GM19467 (cell line): ENCODE measurements around the gene ZRANB3.

Experiments
- ATAC-seq: cut with Tn5 transposase; IDR thresholded peaks from one replicate; pipeline ENCODE4 v1.9.1; 2021; ENCODE audit warnings: mild to moderate bottlenecking, moderate library complexity; ENCODE audit not compliant: unreplicated experiment

The ZRANB3 gene

DNA sequence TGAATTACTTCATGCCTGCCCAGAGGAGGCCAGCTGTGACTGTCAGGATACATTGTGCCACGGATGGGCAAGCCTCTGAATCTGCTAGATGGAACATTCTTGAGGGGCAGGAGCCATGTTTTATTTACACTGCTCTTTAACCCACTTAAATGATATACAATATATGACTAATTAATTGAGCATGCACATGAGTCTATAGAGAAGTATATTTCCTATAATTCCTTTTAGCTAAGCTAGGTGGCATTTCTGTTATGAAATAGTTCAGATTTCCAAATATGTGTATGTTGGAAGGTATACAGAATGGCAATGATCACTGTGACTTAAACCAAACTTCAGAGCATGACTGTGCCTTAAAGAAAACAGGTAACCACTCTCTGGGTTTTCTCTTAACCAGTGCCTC lies 347.2 kb downstream of the ZRANB3 start:
- no peak for ATAC-seq

DNA sequence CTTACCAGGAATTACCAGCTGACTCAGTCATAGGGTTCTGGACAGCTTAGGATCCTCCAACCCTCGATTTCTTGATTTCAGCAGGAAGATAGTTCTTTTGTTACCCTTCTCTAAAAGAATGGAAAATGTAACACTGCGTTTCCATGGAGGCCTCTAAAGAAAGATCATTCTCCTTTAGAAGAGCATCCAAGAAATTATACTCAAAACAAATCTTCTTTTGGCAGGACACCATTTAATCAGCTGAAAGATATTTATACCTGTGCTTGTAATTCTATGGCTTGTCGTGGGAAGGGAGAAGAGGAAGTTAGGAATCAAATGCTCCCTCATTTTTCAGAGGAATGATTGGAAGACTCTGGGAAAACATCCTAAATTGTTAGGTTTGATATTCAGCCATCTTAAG lies 348.4 kb downstream of the ZRANB3 start:
- ATAC-seq, result no peak

DNA sequence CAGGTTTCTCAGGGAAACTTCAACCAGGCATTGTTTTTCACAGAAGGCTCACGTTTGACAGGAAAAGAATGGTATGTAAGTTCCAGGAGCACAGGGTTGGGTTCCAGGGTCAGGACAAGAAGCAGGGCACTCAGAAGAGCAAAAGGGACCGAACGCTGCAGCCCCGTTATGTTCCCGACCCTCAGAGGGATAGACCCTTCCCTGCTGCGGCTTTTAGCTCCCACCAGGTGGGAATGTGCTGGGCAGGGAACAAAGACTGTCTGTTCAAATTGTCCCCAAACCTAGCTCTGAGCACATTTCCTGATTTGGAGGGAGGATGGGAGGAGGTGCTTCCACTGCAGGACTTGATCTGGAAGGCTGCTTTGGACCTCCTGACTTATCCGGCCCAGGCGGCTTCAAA lies 348.8 kb downstream of the ZRANB3 start:
- no peak for ATAC-seq

DNA sequence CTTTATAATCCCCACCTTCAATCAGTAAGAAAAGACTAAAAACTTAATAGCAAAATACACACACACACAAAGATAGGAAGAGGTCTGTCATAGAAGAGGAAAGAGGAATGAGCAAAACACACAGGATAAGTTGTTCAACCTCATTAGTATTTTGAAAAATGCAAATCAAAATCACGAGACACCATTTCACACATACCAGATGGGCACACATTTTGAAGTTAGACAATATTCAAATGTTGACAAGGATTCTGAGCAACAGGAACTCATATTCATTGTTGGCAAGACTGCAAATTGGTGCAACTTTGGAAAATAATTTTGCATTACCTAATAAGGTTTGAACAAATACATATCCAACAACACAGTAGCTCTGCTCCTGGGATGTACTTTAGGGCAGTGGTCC lies 351.3 kb downstream of the ZRANB3 start:
- no peak for ATAC-seq

GRCh38 chr2:135175177-135175576 lies 355.8 kb downstream of the ZRANB3 start:
- ATAC-seq, result no peak

DNA sequence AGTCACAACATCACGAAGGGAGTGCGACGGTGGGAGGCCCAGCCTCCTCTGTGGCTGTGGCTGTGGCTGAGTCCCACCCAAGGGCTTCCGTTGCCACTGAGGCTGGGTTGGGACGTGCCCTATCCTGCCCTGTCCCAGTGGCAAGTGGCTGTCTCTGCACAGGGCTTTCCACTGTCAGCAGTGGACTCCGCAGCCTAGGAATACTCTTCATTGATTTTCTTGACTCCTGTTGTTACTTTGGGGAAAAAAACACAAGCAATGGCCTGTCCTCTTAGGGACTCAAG lies 356.3 kb downstream of the ZRANB3 start:
- no peak for ATAC-seq

- no peak for ATAC-seq
Measured at GRCh38 chr2:135174049-135174809, 356.8 kb downstream of the ZRANB3 start.

DNA sequence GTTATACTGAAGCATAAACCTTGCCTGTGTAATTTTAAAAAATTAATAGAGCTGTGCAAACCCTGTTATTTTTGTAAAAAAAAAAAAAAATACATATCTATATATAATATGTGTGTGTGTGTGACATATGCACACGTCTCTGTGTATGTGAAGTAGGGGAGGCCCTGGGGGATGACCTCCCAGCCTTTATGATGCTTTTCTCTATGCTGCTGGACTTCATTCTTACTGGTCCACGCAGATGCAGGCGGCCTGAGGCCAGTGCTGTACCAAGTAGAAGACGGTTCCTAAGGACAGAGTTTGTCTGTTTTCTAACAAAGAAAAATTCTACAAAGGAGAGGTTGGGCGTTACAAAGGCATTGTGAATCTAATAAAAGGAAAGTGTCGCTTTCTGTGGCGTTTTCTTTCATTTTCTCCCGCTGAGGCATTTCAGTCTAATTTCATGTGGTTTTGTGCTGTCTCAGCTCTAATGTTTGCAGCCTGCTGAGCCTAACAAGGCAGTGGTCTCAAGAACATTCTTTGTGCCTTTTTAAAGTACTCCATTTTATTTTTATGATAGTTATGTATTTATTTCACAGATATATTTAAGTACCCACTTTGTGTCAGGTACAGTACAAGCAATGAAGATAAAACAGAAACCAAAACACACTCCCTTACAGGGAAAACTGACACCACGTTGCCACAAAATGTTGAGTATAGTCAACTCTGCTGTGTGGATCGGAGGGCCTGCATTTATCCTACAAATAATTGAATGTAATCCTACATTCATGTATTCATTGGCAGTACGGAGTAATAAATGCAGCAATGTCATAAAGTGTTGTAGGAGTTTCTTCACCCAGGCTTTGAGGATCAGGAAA lies 360.9 kb downstream of the ZRANB3 start:
- no peak for ATAC-seq

DNA sequence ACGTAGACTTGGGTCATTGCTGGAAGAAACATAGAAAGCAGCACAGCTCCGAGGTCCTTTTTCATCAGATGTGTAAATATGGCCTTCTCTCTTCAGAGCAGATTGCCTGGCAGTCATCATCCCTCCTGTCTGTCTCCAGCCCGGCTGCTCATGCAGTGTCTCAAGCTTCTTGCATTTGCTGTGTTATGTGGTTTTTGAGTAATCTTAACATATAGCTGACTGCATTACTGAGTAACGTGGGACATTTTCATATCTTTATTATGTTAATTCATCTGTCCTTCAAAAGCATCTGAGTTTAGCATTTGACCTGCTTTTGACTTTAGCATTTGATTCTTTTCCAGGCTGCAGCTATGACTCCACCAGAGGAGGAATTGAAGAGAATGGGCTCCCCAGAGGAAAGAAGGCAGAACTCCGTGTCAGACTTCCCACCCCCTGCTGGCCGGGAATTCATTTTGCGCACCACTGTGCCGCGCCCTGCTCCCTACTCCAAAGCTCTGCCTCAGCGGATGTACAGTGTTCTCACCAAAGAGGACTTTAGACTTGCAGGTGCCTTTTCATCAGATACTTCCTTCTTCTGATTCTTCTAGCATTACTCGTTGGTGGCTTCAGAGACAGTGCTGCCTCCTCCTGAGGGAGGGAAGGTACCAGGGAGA lies 362.7 kb downstream of the ZRANB3 start:
- ATAC-seq, result no peak

DNA sequence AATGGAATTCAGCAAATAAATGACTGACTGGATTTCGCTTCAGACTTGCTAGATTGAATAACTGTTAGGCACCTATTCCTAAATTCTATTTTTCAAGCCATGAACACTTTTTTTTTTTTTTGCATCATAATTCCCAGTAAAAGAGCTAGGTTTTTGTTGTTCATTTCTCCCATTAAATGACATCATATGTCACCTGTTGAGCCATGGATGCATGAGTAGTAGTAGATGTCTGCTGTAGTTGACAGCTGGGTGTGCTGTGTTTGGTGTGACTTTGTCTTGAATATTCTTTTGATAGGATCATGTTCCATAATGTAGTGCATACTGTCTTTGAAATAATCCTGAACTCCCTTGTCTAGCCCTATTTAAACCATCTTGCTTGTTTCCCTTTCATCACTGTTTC lies 363.7 kb downstream of the ZRANB3 start:
- no peak for ATAC-seq

- no peak for ATAC-seq
Measured at GRCh38 chr2:135164431-135164830, 366.6 kb downstream of the ZRANB3 start.

- no peak for ATAC-seq
Measured at GRCh38 chr2:135163901-135164300, 367.1 kb downstream of the ZRANB3 start.

DNA sequence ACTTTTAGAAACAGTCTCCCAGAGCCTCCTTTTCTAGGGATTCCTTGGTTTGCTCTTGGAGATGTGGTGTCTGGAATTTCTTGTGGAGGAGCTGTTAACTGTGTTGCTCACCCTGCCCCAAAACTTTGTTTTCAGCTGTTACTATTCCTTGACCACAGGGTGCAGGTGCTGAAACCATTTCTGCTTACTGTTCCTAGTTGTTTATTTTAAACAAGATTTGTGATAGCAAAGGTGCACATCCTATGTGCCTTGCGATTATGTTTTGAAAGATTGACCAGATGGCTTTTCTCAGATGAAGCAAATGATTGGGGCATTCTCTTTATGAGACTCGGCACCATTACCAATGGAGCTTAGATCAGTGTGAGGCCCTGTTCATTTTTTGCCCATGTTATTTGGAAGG lies 367.7 kb downstream of the ZRANB3 start:
- ATAC-seq, result peak; percentile 44

GRCh38 chr2:135162786-135163185 lies 368.2 kb downstream of the ZRANB3 start:
- ATAC-seq, result no peak

DNA sequence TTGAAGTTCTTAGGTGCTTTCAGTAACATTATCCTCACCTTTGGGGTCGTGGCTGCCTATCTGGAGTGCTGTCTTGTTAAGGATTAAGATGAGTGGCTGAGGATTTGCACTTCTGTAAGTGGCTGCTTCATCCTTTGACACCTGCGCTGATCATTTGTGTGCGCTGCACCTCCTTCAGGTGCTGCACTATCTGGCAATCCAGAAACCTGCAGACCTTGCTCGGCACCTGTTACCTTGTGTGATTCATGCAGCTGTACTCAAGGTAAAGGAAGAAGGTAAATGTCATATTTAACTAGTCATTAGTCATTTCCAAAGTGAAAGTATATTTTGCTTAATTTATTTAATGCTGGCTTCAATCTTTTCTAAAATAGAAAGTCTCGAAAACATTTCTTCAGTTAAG lies 368.6 kb downstream of the ZRANB3 start:
- no peak for ATAC-seq

GRCh38 chr2:135159191-135159590 lies 371.8 kb downstream of the ZRANB3 start:
- no peak for ATAC-seq

DNA sequence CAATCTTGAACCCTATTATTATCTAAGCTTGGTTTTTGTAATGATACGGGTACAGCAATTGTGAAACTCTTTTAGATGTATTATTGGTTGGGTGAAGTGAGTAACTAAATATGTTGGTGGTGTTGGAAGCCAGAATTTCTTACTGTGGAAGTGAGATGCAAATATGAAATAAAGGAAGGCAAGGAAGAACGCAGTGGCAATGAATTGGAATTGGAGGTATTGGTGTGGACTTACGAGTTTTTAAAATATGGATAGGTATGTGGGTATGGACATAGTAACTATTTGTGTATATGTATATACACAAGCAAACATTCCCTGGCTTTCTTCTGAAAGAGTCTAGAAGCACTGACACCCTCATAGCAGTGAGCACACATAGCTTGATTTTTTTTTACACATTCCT lies 373.2 kb downstream of the ZRANB3 start:
- ATAC-seq, result no peak

- no peak for ATAC-seq
Measured at GRCh38 chr2:135154962-135155361, 376.1 kb downstream of the ZRANB3 start.

DNA sequence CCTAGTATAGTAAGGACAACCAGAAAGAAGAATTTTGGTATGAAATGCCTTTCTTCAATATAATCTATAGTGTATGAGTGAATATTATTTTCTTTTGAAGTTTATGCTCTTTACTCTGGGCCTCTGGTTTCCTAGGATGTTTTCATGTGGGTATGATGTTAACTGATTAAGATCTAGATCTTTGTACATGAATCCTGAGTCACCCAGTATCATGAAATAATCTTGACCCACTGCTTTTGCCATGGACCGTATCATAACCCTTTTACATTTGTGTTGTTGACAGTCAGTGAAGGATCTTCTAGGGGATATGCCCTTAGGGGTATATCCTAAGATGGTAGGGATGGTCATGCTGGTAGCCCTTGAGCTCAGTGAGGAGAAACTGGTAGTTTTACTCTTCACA lies 378.7 kb downstream of the ZRANB3 start:
- ATAC-seq, result no peak

GRCh38 chr2:135151615-135152014 lies 379.4 kb downstream of the ZRANB3 start:
- ATAC-seq, result no peak

DNA sequence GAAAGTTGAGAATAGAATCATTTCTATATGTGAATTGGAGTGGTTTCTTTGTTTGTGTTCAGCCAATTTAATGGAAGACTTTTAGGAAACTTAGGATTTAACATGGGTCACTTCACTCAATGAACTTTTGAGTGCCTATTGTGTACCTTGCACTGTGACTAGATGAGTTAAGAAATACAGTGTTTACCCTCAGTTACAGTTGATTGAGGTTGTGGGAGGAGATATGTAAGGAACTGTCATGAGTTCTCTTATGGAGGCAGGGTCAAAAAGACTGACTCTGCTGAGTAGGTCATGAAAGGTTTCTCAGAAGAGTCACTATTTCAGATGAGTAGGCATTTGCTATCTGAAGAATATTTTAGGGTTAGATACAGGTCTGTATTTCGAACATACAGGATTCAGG lies 380.3 kb downstream of the ZRANB3 start:
- no peak for ATAC-seq

DNA sequence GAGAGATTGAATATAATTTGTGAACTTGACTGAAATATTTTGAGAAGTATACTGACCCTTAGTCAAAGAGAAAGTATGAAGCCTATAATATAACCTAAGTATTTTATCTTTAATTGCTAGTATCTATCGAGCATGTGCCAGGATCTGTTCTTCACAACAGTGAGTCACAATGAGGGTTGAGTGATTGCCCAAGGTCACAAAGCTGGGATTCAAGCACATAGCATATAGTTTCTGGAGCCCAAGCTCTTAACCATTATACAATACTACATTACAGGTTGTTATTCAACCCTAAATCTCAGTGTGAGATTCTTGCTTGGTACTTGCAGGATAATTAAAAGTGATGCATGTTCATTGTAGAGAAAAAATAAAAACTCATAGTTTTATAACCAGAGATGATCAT lies 381.8 kb downstream of the ZRANB3 start:
- no peak for ATAC-seq
